ENCODE data around the gene P2RX7. TPM values are rescaled to one million over a fixed set of nuclear protein-coding genes. Genes with fewer than 3 reads are reported as not detected.

Gene P2RX7
- polyA plus RNA-seq, 1 donor from 2014 or later, result not detected

DNA sequence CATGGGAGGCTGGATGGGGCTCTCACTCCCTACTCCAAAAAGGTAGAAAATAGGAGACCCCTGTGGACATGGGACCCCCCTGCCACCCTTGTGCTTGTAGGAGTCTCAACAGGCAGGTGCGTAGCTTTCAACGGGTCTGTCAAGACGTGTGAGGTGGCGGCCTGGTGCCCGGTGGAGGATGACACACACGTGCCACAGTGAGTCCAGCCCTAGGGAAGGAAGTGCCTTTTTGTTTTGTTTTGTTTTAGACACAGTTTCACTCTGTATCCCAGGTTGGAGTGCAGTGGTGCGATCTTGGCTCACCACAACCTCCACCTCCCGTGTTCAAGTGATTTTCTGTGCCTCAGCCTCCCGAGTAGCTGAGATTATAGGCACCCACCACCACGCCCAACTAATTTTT lies 90.2 kb downstream of the P2RX7 start:
- Histone ChIP-seq H3K9me2 (ENCODE audit: insufficient read depth, low read length) (no peaks in the 10 kb centered on the region), H3K79me2 (replicated peaks; ENCODE audit: insufficient read depth, low read length) (no peaks in the 10 kb centered on the region), H3K9me3 (ENCODE audit: low read length) (no peaks in the 10 kb centered on the region), H3K4me3 (ENCODE audit: low read length) (no peak overlapping the region), H3F3A (ENCODE audit: insufficient read depth, low read length, poor library complexity, severe bottlenecking) (no peaks in the 10 kb centered on the region), H3K4me2 (ENCODE audit: low read length) (no peak overlapping the region), H4K20me1 (ENCODE audit: insufficient read depth) (no peaks in the 10 kb centered on the region), H3K36me3 (ENCODE audit: insufficient read depth, low read length) (no peaks in the 10 kb centered on the region), H2AFZ (ENCODE audit: low read depth, low read length) (no peak overlapping the region), H3K9ac (ENCODE audit: low read length) (no peak overlapping the region), H3K27ac (ENCODE audit: low read length) (no peak overlapping the region), H3K27me3 (ENCODE audit: insufficient read depth, low read depth, low read length) (no peaks in the 10 kb centered on the region)
- TF ChIP-seq SMC3 (conservative IDR thresholded peaks at IDR 0.05; ENCODE audit: poor library complexity), result no peak

DNA sequence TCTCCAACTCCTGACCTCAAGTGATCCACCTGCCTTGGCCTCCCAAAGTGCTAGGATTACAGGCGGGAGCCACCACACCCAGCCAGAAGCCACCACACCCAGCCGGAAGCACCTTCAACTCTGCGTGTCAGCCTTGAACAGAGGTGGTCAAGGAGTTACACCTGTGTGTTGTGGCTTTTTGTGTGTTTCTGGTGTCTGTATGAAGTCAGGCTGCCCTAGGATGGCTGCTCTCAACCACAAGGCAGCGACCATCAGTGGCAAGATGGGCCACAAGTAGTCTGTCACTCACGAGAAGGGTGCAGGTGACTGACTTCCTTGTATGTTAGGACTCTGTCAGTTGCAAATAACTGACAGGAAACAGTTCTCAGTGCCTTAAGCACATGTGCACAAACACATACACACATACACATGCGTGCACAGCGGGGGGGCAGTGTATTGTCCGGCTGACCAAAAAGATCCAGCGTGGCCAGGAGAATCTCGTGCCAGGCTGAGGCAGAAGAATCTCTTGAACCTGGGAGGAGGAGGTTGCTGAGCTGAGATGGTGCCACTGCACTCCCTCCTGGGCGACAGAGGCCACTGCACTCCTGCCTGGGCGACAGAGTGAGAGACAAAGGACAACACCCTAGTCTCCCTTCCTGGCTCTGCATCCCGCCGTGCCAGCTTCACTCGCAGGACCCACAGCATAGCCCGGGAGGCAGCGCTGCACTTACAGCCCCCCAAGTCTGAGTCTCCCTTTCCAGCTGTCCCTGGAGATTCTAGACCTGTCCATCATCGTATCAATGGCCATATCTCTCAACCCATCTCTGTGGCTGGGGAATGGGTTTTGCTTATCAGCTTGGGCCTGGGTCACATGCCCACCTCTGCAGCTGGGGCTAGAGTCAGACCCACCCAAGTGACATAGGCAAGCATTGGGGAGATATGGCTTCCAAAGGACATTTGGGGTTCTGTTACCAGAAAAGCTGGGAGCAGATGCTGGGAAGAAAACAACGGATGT lies 90.9 kb downstream of the P2RX7 start:
- Histone ChIP-seq H3F3A (ENCODE audit: insufficient read depth, low read length, poor library complexity, severe bottlenecking) (no peaks in the 10 kb centered on the region), H3K27me3 (ENCODE audit: insufficient read depth, low read depth, low read length) (no peaks in the 10 kb centered on the region), H3K4me2 (ENCODE audit: low read length) (no peak overlapping the region), H3K4me3 (ENCODE audit: low read length) (no peak overlapping the region), H4K20me1 (ENCODE audit: insufficient read depth) (no peaks in the 10 kb centered on the region), H3K9ac (ENCODE audit: low read length) (no peak overlapping the region), H3K9me3 (ENCODE audit: low read length) (no peaks in the 10 kb centered on the region), H3K27ac (ENCODE audit: low read length) (no peak overlapping the region), H3K36me3 (ENCODE audit: insufficient read depth, low read length) (no peaks in the 10 kb centered on the region), H3K9me2 (ENCODE audit: insufficient read depth, low read length) (no peaks in the 10 kb centered on the region), H2AFZ (ENCODE audit: low read depth, low read length) (no peak overlapping the region), H3K79me2 (replicated peaks; ENCODE audit: insufficient read depth, low read length) (no peaks in the 10 kb centered on the region)
- no peak for TF ChIP-seq MXI1 (conservative IDR thresholded peaks at IDR 0.05; ENCODE audit: poor library complexity, severe bottlenecking)
- no peak for TF ChIP-seq TAF1 (IDR thresholded peaks at IDR 0.05; ENCODE audit: low read depth)
- no peak for TF ChIP-seq RAD21 (conservative IDR thresholded peaks at IDR 0.05)
- TF ChIP-seq EZH2 (IDR thresholded peaks at IDR 0.05; ENCODE audit: borderline replicate concordance, insufficient read depth, low read length, poor library complexity, severe bottlenecking), result no peak
- TF ChIP-seq, protein P1, sequence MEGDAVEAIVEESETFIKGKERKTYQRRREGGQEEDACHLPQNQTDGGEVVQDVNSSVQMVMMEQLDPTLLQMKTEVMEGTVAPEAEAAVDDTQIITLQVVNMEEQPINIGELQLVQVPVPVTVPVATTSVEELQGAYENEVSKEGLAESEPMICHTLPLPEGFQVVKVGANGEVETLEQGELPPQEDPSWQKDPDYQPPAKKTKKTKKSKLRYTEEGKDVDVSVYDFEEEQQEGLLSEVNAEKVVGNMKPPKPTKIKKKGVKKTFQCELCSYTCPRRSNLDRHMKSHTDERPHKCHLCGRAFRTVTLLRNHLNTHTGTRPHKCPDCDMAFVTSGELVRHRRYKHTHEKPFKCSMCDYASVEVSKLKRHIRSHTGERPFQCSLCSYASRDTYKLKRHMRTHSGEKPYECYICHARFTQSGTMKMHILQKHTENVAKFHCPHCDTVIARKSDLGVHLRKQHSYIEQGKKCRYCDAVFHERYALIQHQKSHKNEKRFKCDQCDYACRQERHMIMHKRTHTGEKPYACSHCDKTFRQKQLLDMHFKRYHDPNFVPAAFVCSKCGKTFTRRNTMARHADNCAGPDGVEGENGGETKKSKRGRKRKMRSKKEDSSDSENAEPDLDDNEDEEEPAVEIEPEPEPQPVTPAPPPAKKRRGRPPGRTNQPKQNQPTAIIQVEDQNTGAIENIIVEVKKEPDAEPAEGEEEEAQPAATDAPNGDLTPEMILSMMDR (IDR thresholded peaks at IDR 0.05; ENCODE audit: poor library complexity, severe bottlenecking), result no peak
- no peak for TF ChIP-seq POLR2AphosphoS5 (IDR thresholded peaks at IDR 0.05)
- no peak for TF ChIP-seq EP300 (conservative IDR thresholded peaks at IDR 0.05; ENCODE audit: poor library complexity, severe bottlenecking)
- TF ChIP-seq, protein P2, sequence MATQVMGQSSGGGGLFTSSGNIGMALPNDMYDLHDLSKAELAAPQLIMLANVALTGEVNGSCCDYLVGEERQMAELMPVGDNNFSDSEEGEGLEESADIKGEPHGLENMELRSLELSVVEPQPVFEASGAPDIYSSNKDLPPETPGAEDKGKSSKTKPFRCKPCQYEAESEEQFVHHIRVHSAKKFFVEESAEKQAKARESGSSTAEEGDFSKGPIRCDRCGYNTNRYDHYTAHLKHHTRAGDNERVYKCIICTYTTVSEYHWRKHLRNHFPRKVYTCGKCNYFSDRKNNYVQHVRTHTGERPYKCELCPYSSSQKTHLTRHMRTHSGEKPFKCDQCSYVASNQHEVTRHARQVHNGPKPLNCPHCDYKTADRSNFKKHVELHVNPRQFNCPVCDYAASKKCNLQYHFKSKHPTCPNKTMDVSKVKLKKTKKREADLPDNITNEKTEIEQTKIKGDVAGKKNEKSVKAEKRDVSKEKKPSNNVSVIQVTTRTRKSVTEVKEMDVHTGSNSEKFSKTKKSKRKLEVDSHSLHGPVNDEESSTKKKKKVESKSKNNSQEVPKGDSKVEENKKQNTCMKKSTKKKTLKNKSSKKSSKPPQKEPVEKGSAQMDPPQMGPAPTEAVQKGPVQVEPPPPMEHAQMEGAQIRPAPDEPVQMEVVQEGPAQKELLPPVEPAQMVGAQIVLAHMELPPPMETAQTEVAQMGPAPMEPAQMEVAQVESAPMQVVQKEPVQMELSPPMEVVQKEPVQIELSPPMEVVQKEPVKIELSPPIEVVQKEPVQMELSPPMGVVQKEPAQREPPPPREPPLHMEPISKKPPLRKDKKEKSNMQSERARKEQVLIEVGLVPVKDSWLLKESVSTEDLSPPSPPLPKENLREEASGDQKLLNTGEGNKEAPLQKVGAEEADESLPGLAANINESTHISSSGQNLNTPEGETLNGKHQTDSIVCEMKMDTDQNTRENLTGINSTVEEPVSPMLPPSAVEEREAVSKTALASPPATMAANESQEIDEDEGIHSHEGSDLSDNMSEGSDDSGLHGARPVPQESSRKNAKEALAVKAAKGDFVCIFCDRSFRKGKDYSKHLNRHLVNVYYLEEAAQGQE (IDR thresholded peaks at IDR 0.05; ENCODE audit: borderline replicate concordance), result no peak
- no peak for TF ChIP-seq SMC3 (conservative IDR thresholded peaks at IDR 0.05; ENCODE audit: poor library complexity)
